HEK293T (cell line): ENCODE results near the gene CPEB1.

Experiments used
- CTCF ChIA-PET: fragments of 350-600 bp; formaldehyde crosslinking; extraction: SDS; loops from one replicate; lab custom pipeline; 2021; ENCODE audit warnings: antibody characterized with exemption, inconsistent platforms; lab: Yijun Ruan, JAX
- POLR2A ChIA-PET: fragments of 350-600 bp; formaldehyde crosslinking; extraction: SDS; loops from one replicate; lab custom pipeline; 2020; ENCODE audit warnings: antibody characterized with exemption, inconsistent platforms; lab: Yijun Ruan, JAX
- DNase-seq: peaks from one replicate; pipeline ENCODE4 v3.0.0; 2012; ENCODE audit warnings: mixed read lengths; ENCODE audit errors: extremely low spot score
- ARNT ChIP-seq: fragments of 450-650 bp; IDR thresholded peaks from 2 replicates; pipeline ENCODE4 v1.6.1; 2017; ENCODE audit warnings: mild to moderate bottlenecking
- BHLHE40 ChIP-seq: fragments of 450-650 bp; IDR thresholded peaks from 2 replicates; pipeline ENCODE4 v1.6.1; 2016; ENCODE audit warnings: mild to moderate bottlenecking, moderate library complexity, borderline replicate concordance
- CTBP1 ChIP-seq: fragments of 450-650 bp; IDR thresholded peaks from 2 replicates; pipeline ENCODE4 v1.6.1; 2016; ENCODE audit warnings: borderline replicate concordance
- ELF4 ChIP-seq: fragments of 450-650 bp; IDR thresholded peaks from 2 replicates; pipeline ENCODE4 v1.6.1; 2017; ENCODE audit warnings: antibody characterized with exemption
- FOXA1 ChIP-seq: fragments of 450-650 bp; IDR thresholded peaks from 2 replicates; pipeline ENCODE4 v1.6.1; 2016; ENCODE audit warnings: mild to moderate bottlenecking
- FOXK2 ChIP-seq: fragments of 450-650 bp; IDR thresholded peaks from 2 replicates; pipeline ENCODE4 v1.6.1; 2016; ENCODE audit warnings: mild to moderate bottlenecking
- FOXM1 ChIP-seq: fragments of 450-650 bp; IDR thresholded peaks from 2 replicates; pipeline ENCODE4 v1.6.1; 2017; ENCODE audit warnings: mild to moderate bottlenecking, borderline replicate concordance
- HDGF ChIP-seq: fragments of 450-650 bp; IDR thresholded peaks from 2 replicates; pipeline ENCODE4 v1.6.1; 2017; ENCODE audit warnings: antibody characterized with exemption, borderline replicate concordance
- L3MBTL2 ChIP-seq: fragments of 450-650 bp; conservative IDR thresholded peaks from 2 replicates; pipeline ENCODE4 v1.6.1; 2016; ENCODE audit warnings: mild to moderate bottlenecking
- LEF1 ChIP-seq: fragments of 450-650 bp; IDR thresholded peaks from 2 replicates; pipeline ENCODE4 v1.6.1; 2017; ENCODE audit warnings: mild to moderate bottlenecking, borderline replicate concordance
- NFRKB ChIP-seq: fragments of 450-650 bp; IDR thresholded peaks from 2 replicates; pipeline ENCODE4 v1.6.1; 2016; ENCODE audit warnings: mild to moderate bottlenecking, moderate library complexity
- SP1 ChIP-seq: fragments of 450-650 bp; IDR thresholded peaks from 2 replicates; pipeline ENCODE4 v1.6.1; 2017
- SUZ12 ChIP-seq: fragments of 450-650 bp; IDR thresholded peaks from 2 replicates; pipeline ENCODE4 v1.6.1; 2016; ENCODE audit warnings: mild to moderate bottlenecking
- TARDBP ChIP-seq: fragments of 450-650 bp; IDR thresholded peaks from 2 replicates; pipeline ENCODE4 v1.6.1; 2016
- ZNF384 ChIP-seq: fragments of 450-650 bp; IDR thresholded peaks from 2 replicates; pipeline ENCODE4 v1.6.1; 2016
- TF ChIP-seq, protein P1 (sequence below): fragments of 450-650 bp; IDR thresholded peaks from 2 replicates; pipeline ENCODE4 v1.6.1; 2016

Gene CPEB1

GRCh38 chr15:82580713-82581112 lies 66.5 kb downstream of the CPEB1 start:
- CTCF ChIA-PET: no interaction called here
- no peak for DNase-seq
- TF ChIP-seq FOXK2 (no peak), CTBP1 (no peak), ARNT (no peak), FOXA1 (no peak), FOXM1 (no peak), SUZ12 (no peak), NFRKB (no peak), BHLHE40 (no peak), ELF4 (no peak), TARDBP (no peak), L3MBTL2 (no peak), SP1 (no peak), LEF1 (no peak), ZNF384 (no peak), HDGF (no peak)
- TF ChIP-seq, protein P1, sequence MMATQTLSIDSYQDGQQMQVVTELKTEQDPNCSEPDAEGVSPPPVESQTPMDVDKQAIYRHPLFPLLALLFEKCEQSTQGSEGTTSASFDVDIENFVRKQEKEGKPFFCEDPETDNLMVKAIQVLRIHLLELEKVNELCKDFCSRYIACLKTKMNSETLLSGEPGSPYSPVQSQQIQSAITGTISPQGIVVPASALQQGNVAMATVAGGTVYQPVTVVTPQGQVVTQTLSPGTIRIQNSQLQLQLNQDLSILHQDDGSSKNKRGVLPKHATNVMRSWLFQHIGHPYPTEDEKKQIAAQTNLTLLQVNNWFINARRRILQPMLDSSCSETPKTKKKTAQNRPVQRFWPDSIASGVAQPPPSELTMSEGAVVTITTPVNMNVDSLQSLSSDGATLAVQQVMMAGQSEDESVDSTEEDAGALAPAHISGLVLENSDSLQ: no peak
- POLR2A ChIA-PET: no interaction called here

DNA sequence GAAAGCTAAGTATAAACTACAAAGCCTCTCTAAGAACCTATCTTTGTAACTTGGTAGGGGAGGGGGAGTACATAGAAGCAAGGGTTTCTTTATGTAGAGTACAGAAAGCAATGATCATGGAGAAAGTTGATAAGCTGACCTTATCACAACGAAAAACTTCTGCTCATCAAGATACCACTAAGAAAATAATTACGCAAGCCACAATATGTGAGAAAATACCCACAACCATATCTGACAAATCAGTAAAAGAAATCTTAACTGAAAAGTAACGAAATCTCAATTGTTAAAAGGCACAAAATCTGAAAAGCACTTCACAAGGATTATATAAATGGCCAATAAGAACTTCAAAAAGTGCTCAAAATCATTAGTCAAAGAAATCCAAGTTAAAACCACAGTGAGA lies 71.8 kb downstream of the CPEB1 start:
- POLR2A ChIA-PET: interaction anchor here (0.7 to 1.2 kb wide), 2 partner anchors 34 to 167 kb away, joined by 3 read pairs; partner anchors contain the start of gene RPS17
- CTCF ChIA-PET: no interaction called here
- no peak for DNase-seq
- TF ChIP-seq CTBP1: no peak
- TF ChIP-seq, protein P1: no peak
- no peak for TF ChIP-seq SUZ12

DNA sequence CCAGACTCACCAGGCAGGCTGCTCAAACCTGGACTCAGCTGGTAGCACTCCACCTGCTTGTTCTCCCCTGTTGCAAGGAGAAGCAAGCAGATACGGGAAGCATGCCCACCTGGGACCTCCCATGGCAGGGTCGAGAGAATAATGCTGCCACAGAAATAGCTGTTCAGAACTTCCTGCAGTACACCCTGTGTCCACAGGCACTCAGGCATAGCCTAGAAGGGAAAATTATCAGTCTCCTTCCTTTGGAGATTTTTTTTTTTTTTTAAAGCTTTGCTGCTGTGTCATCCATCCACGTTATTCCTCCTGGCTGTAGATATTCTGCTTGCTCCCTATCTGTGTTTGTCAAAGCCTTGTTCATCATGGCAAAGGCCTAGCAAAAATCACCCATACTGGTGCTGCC lies 74.2 kb downstream of the CPEB1 start:
- DNase-seq: no peak
- ChIA-PET POLR2A (interaction anchor here (2.0 to 3.8 kb wide), 2 partner anchors 32 to 177 kb away, joined by 8 to 24 read pairs; partner anchors contain the start of gene RPS17), CTCF (interaction anchor here (1.1 kb wide), 1 partner anchor 33 kb away, joined by 4 read pairs; the partner anchor contains the start of gene RPS17)
- TF ChIP-seq SUZ12 (no peak), ZNF384 (no peak), BHLHE40 (no peak), SP1 (no peak), L3MBTL2 (no peak), ARNT (no peak), ELF4 (no peak), TARDBP (no peak), LEF1 (no peak), FOXA1 (no peak), HDGF (no peak), CTBP1 (no peak), FOXM1 (no peak)
- TF ChIP-seq, protein P1: no peak

GRCh38 chr15:82572311-82572710 lies 74.9 kb downstream of the CPEB1 start:
- DNase-seq: no peak
- ChIA-PET POLR2A (interaction anchor here (0.7 to 3.8 kb wide), 3 partner anchors 14 to 178 kb away, joined by 3 to 24 read pairs (median 8); partner anchors contain the start of gene RPS17), CTCF (interaction anchor here (0.6 kb wide), 1 partner anchor 18 kb away, joined by 3 read pairs; no protein-coding TSS in a partner anchor)
- no peak for TF ChIP-seq NFRKB
- no peak for TF ChIP-seq ELF4
- TF ChIP-seq HDGF: no peak
- TF ChIP-seq FOXK2: no peak
- no peak for TF ChIP-seq L3MBTL2
- no peak for TF ChIP-seq FOXM1
- TF ChIP-seq BHLHE40: no peak
- TF ChIP-seq FOXA1: no peak
- no peak for TF ChIP-seq CTBP1

GRCh38 chr15:82571722-82572222 lies 75.4 kb downstream of the CPEB1 start:
- POLR2A ChIA-PET: interaction anchor here (0.7 to 3.8 kb wide), 3 partner anchors 15 to 178 kb away, joined by 3 to 24 read pairs (median 8); partner anchors contain the start of gene RPS17
- TF ChIP-seq BHLHE40: no peak
- TF ChIP-seq, protein P1: no peak
- no peak for TF ChIP-seq LEF1
- no peak for TF ChIP-seq NFRKB
- no peak for TF ChIP-seq ELF4
- no peak for TF ChIP-seq FOXK2
- TF ChIP-seq SP1: no peak
- no peak for TF ChIP-seq ARNT
- no peak for TF ChIP-seq SUZ12
- no peak for TF ChIP-seq ZNF384
- TF ChIP-seq FOXA1: no peak
- TF ChIP-seq FOXM1: no peak
- no peak for TF ChIP-seq CTBP1
- no peak for TF ChIP-seq TARDBP
- TF ChIP-seq HDGF: no peak
- no peak for TF ChIP-seq L3MBTL2
- peak; percentile 59 for DNase-seq
- CTCF ChIA-PET: interaction anchor here (0.6 kb wide), 1 partner anchor 18 kb away, joined by 3 read pairs; no protein-coding TSS in a partner anchor
